Posterior vena cava (tissue), 2 donors: ENCODE results near the gene GLRX. TPM values are rescaled to one million over a fixed set of nuclear protein-coding genes. Genes with fewer than 3 reads are reported as not detected.

Experiments used
- DNase-seq: peaks from one replicate; pipeline ENCODE4 v3.0.0-alpha.2; 2020; ENCODE audit warnings: low spot score
- intact Hi-C, 2 donors: fragments of 100-400 bp; cut with DNase I; formaldehyde crosslinking; loops; one replicate each; pipeline versions ENCODE4 v1.14.1 to v1.14.2; 2022 to 2023
- total RNA-seq, 2 donors: library from RNA; stranded (reverse); fragmentation: NEBNext Ultra II Directional; extraction: Animal tissue kit (Norgen Biotek cat#: 25700); gene quantifications; one replicate each; pipeline ENCODE4 v1.2.1, GENCODE V29; 2021
- donor health status: DM: yes; HTN: yes; CAD: no.
- donor health status: DM: yes; HTN: yes; CAD: no.

The GLRX gene
- total RNA-seq, 2 donors from 2014 or later = 31.0 to 52.5 TPM

DNA sequence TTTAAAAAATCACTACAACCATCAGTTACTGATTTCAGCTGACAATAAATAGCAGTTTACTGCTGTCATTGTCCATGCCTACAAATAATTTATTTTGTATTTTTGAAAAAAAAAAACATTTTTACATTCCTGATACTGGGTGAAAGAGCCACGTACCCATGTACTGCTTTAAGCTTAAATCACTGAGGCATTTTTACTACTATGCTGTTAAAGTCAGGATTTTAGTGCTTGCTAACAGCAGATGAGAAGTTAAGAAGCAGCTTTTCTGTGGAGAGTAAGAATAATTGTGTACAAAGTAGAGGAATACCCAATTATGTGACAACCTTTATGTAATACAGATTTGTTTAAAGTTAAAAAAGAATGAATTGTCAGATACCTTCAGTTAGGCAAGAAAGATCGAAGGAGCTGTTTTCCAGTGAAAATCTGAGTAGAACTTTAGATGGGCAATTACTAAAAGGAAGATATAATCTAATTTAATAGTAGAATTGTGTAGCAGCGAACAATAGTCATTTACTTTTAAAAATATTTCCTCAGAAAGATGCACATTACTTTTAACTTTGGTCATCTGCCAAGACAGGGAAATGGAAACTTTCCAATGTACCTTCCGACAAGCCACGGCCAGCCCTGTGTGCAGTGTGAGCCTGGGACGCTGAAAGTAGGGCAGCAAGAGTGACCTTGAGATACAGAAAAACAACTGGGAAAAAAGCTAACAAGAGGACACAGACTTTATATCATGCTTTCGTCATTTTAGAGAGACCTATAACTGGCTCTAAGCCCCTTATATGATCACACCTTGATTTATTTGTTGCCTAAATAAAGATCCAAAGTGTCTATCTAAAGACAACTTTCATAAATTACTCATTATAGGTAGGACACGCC is 51.5 kb downstream of the GLRX start:
- intact Hi-C loops = no loop called here
- no peak for DNase-seq

DNA sequence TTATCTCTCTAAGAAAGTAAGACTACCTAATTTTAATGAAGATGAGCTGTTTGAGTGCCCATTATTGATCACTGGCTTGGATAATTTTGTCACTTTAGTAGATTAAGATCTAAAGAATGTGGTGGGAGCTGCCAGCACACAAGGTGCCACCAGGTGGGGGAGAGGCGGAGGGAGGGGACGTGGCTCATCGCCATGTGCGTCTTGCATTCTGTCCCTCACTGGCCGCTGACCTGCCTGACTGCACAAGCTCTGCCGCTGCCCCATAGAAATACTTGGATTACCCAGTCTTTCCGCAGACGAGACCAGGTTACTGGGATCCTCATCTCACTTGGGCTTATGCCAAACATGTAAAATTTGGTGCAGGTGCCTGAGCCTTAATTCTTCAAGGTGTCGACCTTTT is 53.8 kb downstream of the GLRX start:
- no peak for DNase-seq
- intact Hi-C loops = no loop called here

DNA sequence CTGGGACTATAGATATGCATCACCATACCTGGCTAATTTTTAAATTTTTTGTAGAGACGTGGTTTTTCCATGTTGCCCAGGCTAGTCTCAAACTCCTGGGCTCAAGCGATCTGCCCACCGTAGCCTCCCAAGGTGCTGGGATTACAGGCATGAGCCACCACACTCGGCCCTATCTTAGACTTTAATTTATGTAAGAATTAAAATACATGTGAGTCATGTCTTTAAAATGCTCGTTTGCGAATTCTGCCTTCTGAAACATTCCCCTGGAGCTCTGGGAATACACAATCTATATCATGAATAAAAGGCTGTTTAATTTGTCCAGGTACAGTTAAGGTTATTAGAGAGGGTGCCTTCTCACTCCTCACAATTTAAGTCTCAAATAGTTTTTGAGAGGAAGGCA is 58.6 kb downstream of the GLRX start:
- intact Hi-C loops = no loop called here
- DNase-seq = no peak

Other genes with a start within 250 kb of the GLRX start
- gene GPR150, start 202.6 kb downstream of the GLRX start, total RNA-seq = under 1 TPM; 0.10 to 0.23 TPM
- 1 to 10 TPM; 1.1 to 2.0 TPM for gene RFESD, start 175.9 kb downstream of the GLRX start, total RNA-seq
- under 1 TPM; 0.29 to 0.51 TPM for gene SPATA9, start 139.7 kb downstream of the GLRX start, total RNA-seq
- 10 to 100 TPM; 40.2 to 55.7 TPM for gene RHOBTB3, start 91.4 kb downstream of the GLRX start, total RNA-seq
- gene ELL2, start 139.1 kb upstream of the GLRX start, total RNA-seq = 100 to 1,000 TPM in 1 of 2 donors, 10 to 100 TPM in 1; 69.8 to 135 TPM